Transverse colon (tissue), 3 donors: ENCODE measurements around the gene PIEZO1.

Source experiments
- POLR2A ChIP-seq: fragments of 450-650 bp; IDR thresholded peaks from one replicate; pipeline ENCODE4 v1.6.1; 2016; ENCODE audit warnings: antibody characterized with exemption, mild to moderate bottlenecking, moderate library complexity
- TF ChIP-seq, protein P1 (sequence below), 5 experiments: fragments of 200-600 bp in 3 of 5; fragments of 450-650 bp in 2 of 5; sonication (generic) in 3 of 5; IDR thresholded peaks; 1 replicate in 2 of 5; 2 replicates in 3 of 5; pipeline ENCODE4 v1.5.1; 2016 to 2017; ENCODE audit warnings: antibody characterized with exemption in 5 of 5, inconsistent platforms in 3 of 5, mild to moderate bottlenecking in 2 of 5, moderate library complexity in 1 of 5

GRCh38 chr16:88716201-88716600, 68.8 kb downstream of the PIEZO1 start:
- TF ChIP-seq, protein P1, sequence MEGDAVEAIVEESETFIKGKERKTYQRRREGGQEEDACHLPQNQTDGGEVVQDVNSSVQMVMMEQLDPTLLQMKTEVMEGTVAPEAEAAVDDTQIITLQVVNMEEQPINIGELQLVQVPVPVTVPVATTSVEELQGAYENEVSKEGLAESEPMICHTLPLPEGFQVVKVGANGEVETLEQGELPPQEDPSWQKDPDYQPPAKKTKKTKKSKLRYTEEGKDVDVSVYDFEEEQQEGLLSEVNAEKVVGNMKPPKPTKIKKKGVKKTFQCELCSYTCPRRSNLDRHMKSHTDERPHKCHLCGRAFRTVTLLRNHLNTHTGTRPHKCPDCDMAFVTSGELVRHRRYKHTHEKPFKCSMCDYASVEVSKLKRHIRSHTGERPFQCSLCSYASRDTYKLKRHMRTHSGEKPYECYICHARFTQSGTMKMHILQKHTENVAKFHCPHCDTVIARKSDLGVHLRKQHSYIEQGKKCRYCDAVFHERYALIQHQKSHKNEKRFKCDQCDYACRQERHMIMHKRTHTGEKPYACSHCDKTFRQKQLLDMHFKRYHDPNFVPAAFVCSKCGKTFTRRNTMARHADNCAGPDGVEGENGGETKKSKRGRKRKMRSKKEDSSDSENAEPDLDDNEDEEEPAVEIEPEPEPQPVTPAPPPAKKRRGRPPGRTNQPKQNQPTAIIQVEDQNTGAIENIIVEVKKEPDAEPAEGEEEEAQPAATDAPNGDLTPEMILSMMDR (IDR thresholded peaks at IDR 0.05), result no peak
- TF ChIP-seq POLR2A, result no peak
